Transverse colon (tissue), 4 donors: ENCODE results near the gene CCBE1. TPM values are rescaled to one million over a fixed set of nuclear protein-coding genes. Genes with fewer than 3 reads are reported as not detected.

Experiments used
- DNase-seq: peaks from one replicate; pipeline ENCODE4 v3.0.0-alpha.2; 2019
- H3K27ac ChIP-seq, 4 donors: fragments of 200-600 bp; sonication (generic); 2 replicates each; pipeline ENCODE4 v1.5.1; 2016 to 2018; ENCODE audit warnings: inconsistent platforms in 4 of 4
- H3K27me3 ChIP-seq: fragments of 200-600 bp; sonication (generic); 2 replicates; pipeline ENCODE4 v1.5.1; 2017; ENCODE audit warnings: inconsistent platforms
- H3K36me3 ChIP-seq, 4 donors: fragments of 200-600 bp; sonication (generic); 2 replicates each; pipeline ENCODE4 v1.5.1; 2017 to 2019; ENCODE audit warnings: inconsistent platforms in 4 of 4
- H3K4me1 ChIP-seq, 4 donors: fragments of 200-600 bp; sonication (generic); 2 replicates each; pipeline ENCODE4 v1.5.1; 2017 to 2020; ENCODE audit warnings: inconsistent platforms in 4 of 4
- H3K4me3 ChIP-seq, 4 donors: fragments of 200-600 bp; sonication (generic); 1 replicate in 1 of 4; 2 replicates in 3 of 4; pipeline versions ENCODE4 v1.5.1 to v1.6.1; 2017 to 2019; ENCODE audit warnings: inconsistent platforms in 4 of 4
- H3K9me3 ChIP-seq, 2 donors: fragments of 200-600 bp; sonication (generic); 2 replicates each; pipeline ENCODE4 v1.5.1; 2017 to 2019; ENCODE audit warnings: inconsistent platforms in 2 of 2
- CTCF ChIP-seq, 5 experiments: fragments of 200-600 bp in 3 of 5; fragments of 450-650 bp in 2 of 5; sonication (generic) in 3 of 5; IDR thresholded peaks; 1 replicate in 2 of 5; 2 replicates in 3 of 5; pipeline ENCODE4 v1.5.1; 2016 to 2017; ENCODE audit warnings: antibody characterized with exemption in 5 of 5, inconsistent platforms in 3 of 5, mild to moderate bottlenecking in 2 of 5, moderate library complexity in 1 of 5
- EP300 ChIP-seq: sonication (generic); formaldehyde crosslinking; IDR thresholded peaks from one replicate; pipeline ENCODE4 v1.6.1; 2017; ENCODE audit warnings: antibody characterized with exemption, low read depth
- POLR2A ChIP-seq: fragments of 450-650 bp; IDR thresholded peaks from one replicate; pipeline ENCODE4 v1.6.1; 2016; ENCODE audit warnings: antibody characterized with exemption, mild to moderate bottlenecking, moderate library complexity
- POLR2AphosphoS5 ChIP-seq, 3 donors: sonication (generic); formaldehyde crosslinking; IDR thresholded peaks; one replicate each; pipeline ENCODE4 v1.6.1; 2016; ENCODE audit warnings: antibody characterized with exemption in 3 of 3
- WGBS, 2 donors: methylation state at CpG; one replicate each; pipeline ENCODE4 v1.1.5; 2018; ENCODE audit warnings: low coverage in 1 of 2; 5-methylcytosine and 5-hydroxymethylcytosine counted together
- in situ Hi-C, 4 donors: fragments of 200-750 bp; cut with MboI; loops; one replicate each; pipeline versions ENCODE4 v1.15.0 to v1.15.1; 2017; ENCODE audit warnings: low sequenced_read_pairs in 3 of 4, low pct_ligation_motif_present in 1 of 4, low pct_unique_long_range_greater_than_20kb in 1 of 4
- intact Hi-C: fragments of 100-400 bp; cut with DNase I; formaldehyde crosslinking; loops from one replicate; pipeline ENCODE4 v1.15.1; 2023; ENCODE audit warnings: low total_unique reads
- total RNA-seq, 4 donors: library from RNA; depleted of rRNA; stranded (reverse); fragments of >200 nt; gene quantifications; one replicate each; pipeline ENCODE4 v1.1.0, GENCODE V29; 2016

The CCBE1 gene
- total RNA-seq, 4 donors from 2014 or later = 6.1 to 43.0 (median 15.7) TPM

DNA sequence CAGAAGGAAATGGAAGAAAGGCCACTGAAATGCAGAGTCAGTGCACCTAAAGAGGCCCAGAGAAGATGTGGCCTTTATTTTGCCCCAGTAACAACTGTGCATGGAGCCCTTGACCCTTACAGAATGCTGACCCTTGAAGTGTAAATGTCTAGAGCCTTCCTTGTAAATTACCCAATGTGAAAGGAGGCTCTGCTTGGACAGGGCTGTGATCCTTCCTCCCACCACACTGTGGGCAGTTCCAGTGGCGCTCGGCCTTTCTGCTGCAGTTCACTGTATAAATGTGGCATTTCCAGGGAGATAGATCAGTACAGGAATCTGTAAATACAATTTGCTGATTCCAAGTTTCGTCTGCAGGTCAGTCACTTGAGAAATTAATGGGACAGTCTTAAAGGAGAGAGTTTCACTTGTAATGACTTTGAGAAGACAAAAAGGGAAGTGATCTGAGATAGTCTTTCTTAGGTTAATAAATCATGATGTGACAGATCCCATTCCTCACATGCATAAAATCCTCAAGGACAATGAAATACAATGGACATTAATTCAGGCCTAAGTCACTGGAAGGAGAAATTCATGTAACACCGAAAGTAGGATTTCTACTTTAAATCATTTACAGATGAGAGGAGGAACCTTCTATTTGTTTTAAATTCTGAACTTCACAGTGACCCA lies 204.3 kb downstream of the CCBE1 start:
- Histone ChIP-seq H3K27me3 (no peaks in the 10 kb centered on the region), H3K36me3 (no peaks in the 10 kb centered on the region), H3K4me3 (no peak overlapping the region), H3K27ac (no peak overlapping the region), H3K9me3 (no peaks in the 10 kb centered on the region), H3K4me1 (no peaks in the 10 kb centered on the region)
- 77 to 86% methylated on average over 2 to 4 of the region's 4 CpGs for WGBS, 2 donors
- DNase-seq = no peak
- intact Hi-C loops (no loop called here), in situ Hi-C loops (no loop called here)
- TF ChIP-seq EP300 (no peak), CTCF (IDR thresholded peaks at IDR 0.05) (no peak), POLR2A (no peak), POLR2AphosphoS5 (IDR thresholded peaks at IDR 0.05) (no peak)

- no peak overlapping the region for H3K4me3 ChIP-seq
- in situ Hi-C loops (no loop called here), intact Hi-C loops (no loop called here)
- no peaks in the 10 kb centered on the region for H3K4me1 ChIP-seq
- DNase-seq = no peak
- WGBS, 2 donors = 47 to 75% methylated on average over 2 of the region's 2 CpGs
- H3K27ac ChIP-seq = no peak overlapping the region
- TF ChIP-seq EP300 = no peak
- no peak for TF ChIP-seq POLR2AphosphoS5 (IDR thresholded peaks at IDR 0.05)
- no peak for TF ChIP-seq CTCF (IDR thresholded peaks at IDR 0.05)
- no peak for TF ChIP-seq POLR2A
- no peaks in the 10 kb centered on the region for H3K9me3 ChIP-seq
- no peaks in the 10 kb centered on the region for H3K27me3 ChIP-seq
- H3K36me3 ChIP-seq = no peaks in the 10 kb centered on the region
These were observed 208.3 kb downstream of the CCBE1 start for GRCh38 chr18:59488899-59489298.

DNA sequence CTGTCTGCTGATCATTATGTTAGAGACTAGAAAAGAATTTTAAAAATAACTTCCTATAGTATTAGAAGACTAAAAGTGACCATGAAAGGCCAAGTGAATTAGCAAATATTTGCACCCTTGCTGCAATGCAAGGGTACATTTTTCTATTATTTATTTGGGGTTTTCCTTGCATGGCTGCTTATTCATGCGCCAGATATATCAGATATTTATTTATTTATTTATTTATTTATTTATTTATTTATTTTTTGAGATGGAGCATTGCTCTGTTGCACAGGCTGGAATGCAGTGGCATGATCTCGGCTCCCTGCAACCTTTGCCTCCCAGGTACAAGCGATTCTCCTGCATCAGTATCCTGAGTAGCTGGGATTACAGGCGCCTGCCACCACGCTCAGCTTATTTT lies 211.8 kb downstream of the CCBE1 start:
- WGBS, 2 donors = 93 to 100% methylated on average over 1 to 5 of the region's 5 CpGs
- no peaks in the 10 kb centered on the region for H3K9me3 ChIP-seq
- TF ChIP-seq EP300 (no peak), POLR2A (no peak), POLR2AphosphoS5 (IDR thresholded peaks at IDR 0.05) (no peak), CTCF (IDR thresholded peaks at IDR 0.05) (no peak)
- H3K4me1 ChIP-seq = no peaks in the 10 kb centered on the region
- intact Hi-C loops = no loop called here
- in situ Hi-C loops = no loop called here
- H3K4me3 ChIP-seq = no peak overlapping the region
- DNase-seq = no peak
- no peaks in the 10 kb centered on the region for H3K36me3 ChIP-seq
- no peaks in the 10 kb centered on the region for H3K27me3 ChIP-seq
- H3K27ac ChIP-seq = no peak overlapping the region

- Histone ChIP-seq H3K9me3 (no peaks in the 10 kb centered on the region), H3K4me1 (no peaks in the 10 kb centered on the region), H3K4me3 (no peak overlapping the region), H3K27ac (no peak overlapping the region), H3K27me3 (no peaks in the 10 kb centered on the region), H3K36me3 (no peaks in the 10 kb centered on the region)
- TF ChIP-seq POLR2A = no peak
- no peak for TF ChIP-seq EP300
- intact Hi-C loops = no loop called here
- WGBS, 2 donors = 17 to 27% methylated on average over 6 to 8 of the region's 8 CpGs
- in situ Hi-C loops = no loop called here
- no peak for DNase-seq
These were observed 212.5 kb downstream of the CCBE1 start for GRCh38 chr18:59484561-59485328.
